Activated naive CD8-positive, alpha-beta T cell (primary cell): ENCODE results near the gene TSHZ2.
A peak's percentile ranks its signal among the peaks of the same experiment; 100 is the strongest.
"Not testable (repeated sequence)": the region's sequence is repeated elsewhere in the genome, so short reads cannot be mapped to it uniquely, and the experiment has no call there.

Source experiments
- H3K27ac Mint-ChIP-seq: one replicate; pipeline ENCODE4 v1.8.0; 2021; ENCODE audit warnings: mixed read lengths
- H3K27me3 Mint-ChIP-seq: one replicate; pipeline ENCODE4 v1.8.0; 2021; ENCODE audit warnings: mixed read lengths
- H3K36me3 Mint-ChIP-seq: one replicate; pipeline ENCODE4 v1.8.0; 2021; ENCODE audit warnings: mixed read lengths
- H3K4me1 Mint-ChIP-seq: one replicate; pipeline ENCODE4 v1.8.0; 2021; ENCODE audit warnings: low read depth, mixed read lengths
- H3K4me3 Mint-ChIP-seq: one replicate; pipeline ENCODE4 v1.8.0; 2021; ENCODE audit warnings: mild to moderate bottlenecking, mixed read lengths
- H3K9me3 Mint-ChIP-seq: one replicate; pipeline ENCODE4 v1.8.0; 2021; ENCODE audit warnings: low read depth, mixed read lengths

Gene TSHZ2

DNA sequence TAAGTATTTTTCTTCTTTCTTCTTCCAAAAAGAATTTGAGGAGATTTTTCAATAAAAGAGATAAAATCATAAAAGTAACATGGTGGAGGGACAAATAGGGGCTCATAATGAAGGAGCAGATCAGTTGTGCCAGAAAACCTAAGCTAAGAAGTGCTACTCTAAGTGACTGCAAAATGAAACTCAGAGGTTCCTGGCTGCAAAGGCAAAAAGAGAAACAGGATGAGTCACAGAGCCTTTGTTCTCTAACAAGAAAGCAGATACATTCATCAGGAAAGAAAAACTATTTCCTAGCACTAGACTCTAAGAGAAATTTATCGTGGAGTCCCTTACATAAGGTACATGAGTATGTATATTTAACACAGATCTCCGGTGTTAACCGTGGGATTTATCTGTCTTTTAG lies 49.8 kb downstream of the TSHZ2 start:
- Mint-ChIP-seq H3K27ac (peak overlapping the region; percentile 29), H3K27me3 (no peaks in the 10 kb centered on the region), H3K9me3 (no peaks in the 10 kb centered on the region), H3K4me1 (peaks cover 26% of the 10 kb centered on the region), H3K36me3 (no peaks in the 10 kb centered on the region), H3K4me3 (no peak overlapping the region)

DNA sequence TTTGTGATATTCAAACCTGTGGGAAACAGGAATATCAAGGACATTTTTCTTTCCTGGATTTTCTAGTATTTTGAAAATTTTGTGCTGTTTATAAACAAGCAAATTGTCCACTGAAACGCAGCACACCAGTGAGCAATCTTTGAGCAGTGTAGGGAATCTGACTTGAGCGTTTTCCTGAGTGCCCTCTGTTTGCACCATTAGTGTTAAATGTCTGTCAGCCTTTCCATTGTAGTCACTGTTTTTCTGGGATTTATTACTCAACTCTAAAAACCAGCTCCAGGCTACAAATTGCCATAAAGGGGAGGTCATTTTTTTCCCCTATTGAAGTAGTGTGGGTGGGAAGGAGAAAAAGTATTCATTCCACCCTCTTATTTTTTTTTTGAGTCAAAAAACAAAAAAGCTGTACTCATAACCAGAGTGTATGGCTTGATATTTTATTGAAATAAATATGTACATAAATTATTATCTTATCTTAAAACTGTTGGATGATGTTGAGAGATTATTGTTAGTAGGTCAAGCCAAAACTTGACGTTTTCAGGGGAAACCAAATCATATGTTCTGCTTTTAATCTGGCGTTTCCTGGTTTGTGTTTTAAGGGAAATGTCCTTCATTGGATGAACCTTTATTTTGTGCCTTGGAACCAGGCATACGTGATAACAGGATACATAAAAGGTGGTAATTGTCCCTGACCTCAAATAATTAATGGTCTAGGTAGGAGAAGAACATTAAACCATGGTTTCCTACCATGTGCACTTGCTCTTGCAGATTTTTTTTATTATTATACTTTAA lies 51.8 kb downstream of the TSHZ2 start:
- H3K36me3 Mint-ChIP-seq: peaks cover 2% of the 10 kb centered on the region

DNA sequence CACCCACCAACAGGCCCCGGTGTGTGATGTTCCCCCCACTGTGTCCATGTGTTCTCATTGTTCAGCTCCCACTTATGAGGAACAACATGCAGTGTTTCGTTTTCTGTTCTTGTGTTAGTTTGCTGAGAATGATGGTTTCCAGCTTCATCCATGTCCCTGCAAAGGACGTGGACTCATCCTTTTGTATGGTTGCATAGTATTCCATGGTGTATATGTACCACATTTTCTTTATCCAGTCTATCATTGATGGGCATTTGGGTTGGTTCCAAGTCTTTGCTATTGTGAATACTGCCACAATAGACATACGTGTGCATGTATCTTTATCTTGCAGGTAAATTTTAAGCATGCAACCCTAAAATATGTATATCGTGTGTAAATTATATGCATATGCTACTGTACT lies 52.5 kb downstream of the TSHZ2 start:
- not testable (repeated sequence) for H3K9me3 Mint-ChIP-seq, H3K4me3 Mint-ChIP-seq, H3K27ac Mint-ChIP-seq, H3K27me3 Mint-ChIP-seq, H3K36me3 Mint-ChIP-seq
- H3K4me1 Mint-ChIP-seq: peaks cover 31% of the 10 kb centered on the region

More for the DNA sequence above, 51.8 kb downstream of the TSHZ2 start:
- peaks cover 31% of the 10 kb centered on the region for H3K4me1 Mint-ChIP-seq
- H3K9me3 Mint-ChIP-seq: no peaks in the 10 kb centered on the region
- no peaks in the 10 kb centered on the region for H3K27me3 Mint-ChIP-seq
- H3K27ac Mint-ChIP-seq: no peak overlapping the region
- H3K4me3 Mint-ChIP-seq: no peak overlapping the region

DNA sequence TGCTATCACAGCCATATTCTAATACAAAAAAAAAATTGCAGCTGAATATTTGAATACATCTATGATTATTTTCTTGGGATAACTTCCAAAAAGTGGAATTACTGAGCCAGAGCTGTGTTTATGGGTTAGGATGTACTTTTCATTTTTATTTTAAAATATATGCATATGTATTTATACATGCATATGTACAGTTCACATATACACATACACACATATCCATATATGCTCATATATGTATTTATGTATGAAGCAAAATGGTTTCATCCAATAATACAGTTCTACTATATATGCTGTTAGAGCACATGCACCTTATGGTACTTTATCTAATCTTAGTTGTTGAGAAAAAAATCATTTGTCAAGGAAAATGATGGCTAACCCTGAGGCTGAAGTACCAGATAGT lies 54.9 kb downstream of the TSHZ2 start:
- no peaks in the 10 kb centered on the region for H3K27me3 Mint-ChIP-seq
- H3K4me1 Mint-ChIP-seq: peaks cover 28% of the 10 kb centered on the region
- H3K4me3 Mint-ChIP-seq: no peak overlapping the region
- no peaks in the 10 kb centered on the region for H3K9me3 Mint-ChIP-seq
- no peak overlapping the region for H3K27ac Mint-ChIP-seq
- peaks cover 2% of the 10 kb centered on the region for H3K36me3 Mint-ChIP-seq

DNA sequence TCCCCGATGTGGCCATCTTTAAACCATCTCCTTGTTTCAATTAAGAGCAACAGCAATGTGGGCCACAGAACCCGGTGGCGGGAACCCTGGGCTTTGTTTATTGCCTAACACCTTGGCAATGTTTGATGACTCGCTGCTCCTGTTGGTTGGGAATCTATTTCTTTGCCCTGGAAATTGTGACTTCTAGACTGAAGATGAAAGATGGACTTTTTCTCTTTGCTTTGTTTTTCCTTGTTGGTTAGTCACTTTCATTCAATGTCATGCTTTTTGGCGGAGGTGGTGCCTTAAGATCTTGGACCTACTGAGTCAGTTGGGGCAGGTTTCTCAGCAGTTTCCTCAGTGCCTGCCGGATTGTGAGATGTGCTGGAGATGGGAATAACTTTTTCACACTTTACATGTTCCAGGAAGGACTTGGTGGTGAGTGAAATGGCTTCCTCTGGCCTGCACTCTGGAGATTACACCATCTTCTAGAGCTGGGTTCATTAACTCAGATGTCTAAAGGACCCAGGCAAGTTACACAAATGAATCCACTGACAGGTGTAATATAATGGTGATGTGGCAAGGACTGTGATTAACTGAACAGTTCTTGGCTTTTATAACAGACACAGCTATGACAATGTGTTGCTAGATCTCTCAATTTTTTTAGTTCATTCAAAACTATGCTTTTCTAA lies 56.3 kb downstream of the TSHZ2 start:
- H3K9me3 Mint-ChIP-seq: no peaks in the 10 kb centered on the region
- H3K4me1 Mint-ChIP-seq: peaks cover 18% of the 10 kb centered on the region
- H3K4me3 Mint-ChIP-seq: no peak overlapping the region
- no peak overlapping the region for H3K27ac Mint-ChIP-seq
- no peaks in the 10 kb centered on the region for H3K27me3 Mint-ChIP-seq
- peaks cover 2% of the 10 kb centered on the region for H3K36me3 Mint-ChIP-seq

DNA sequence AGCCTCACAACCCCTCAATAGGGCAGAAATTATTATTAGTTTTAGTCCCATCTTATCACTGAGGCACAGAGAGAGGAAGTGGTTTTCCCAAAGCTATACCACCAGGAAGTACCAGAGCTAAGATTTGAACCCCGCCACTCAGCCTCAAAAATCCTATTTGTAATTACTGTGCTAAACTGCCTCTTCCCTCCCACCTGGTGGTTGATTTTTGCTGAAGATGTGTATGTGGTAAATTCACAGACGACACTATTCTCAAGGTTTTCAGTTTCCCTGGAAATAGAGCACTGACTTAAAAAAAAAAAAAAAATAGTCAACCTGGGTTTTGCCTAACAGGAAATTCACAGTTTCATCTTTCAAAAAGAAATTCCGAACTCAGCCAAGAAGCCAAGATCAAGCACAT lies 57.9 kb downstream of the TSHZ2 start:
- no peaks in the 10 kb centered on the region for H3K9me3 Mint-ChIP-seq
- H3K27ac Mint-ChIP-seq: no peak overlapping the region
- H3K4me1 Mint-ChIP-seq: peaks cover 21% of the 10 kb centered on the region
- peaks cover 2% of the 10 kb centered on the region for H3K36me3 Mint-ChIP-seq
- H3K4me3 Mint-ChIP-seq: no peak overlapping the region
- H3K27me3 Mint-ChIP-seq: no peaks in the 10 kb centered on the region

DNA sequence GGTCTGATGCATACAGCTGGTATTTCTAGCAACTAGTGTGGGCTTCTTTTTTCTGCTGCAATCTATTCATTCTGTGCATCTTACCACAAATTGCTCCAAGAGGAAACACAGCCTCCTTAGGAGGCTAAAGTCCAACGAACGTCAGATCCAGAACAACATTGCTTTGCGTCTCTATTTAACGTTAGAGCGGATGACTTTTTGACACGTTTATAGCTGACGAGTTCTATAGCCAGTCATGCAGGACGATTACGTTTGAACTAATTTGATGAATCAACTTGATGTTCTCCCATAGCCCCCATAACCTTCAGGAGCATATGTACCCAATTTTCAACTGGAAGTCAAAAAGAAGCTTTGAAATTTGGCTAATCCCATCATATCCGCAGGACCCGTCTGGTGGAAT lies 59.9 kb downstream of the TSHZ2 start:
- Mint-ChIP-seq H3K36me3 (peaks cover 2% of the 10 kb centered on the region), H3K27me3 (no peaks in the 10 kb centered on the region), H3K9me3 (no peaks in the 10 kb centered on the region), H3K4me1 (peaks cover 27% of the 10 kb centered on the region), H3K27ac (no peak overlapping the region), H3K4me3 (no peak overlapping the region)

DNA sequence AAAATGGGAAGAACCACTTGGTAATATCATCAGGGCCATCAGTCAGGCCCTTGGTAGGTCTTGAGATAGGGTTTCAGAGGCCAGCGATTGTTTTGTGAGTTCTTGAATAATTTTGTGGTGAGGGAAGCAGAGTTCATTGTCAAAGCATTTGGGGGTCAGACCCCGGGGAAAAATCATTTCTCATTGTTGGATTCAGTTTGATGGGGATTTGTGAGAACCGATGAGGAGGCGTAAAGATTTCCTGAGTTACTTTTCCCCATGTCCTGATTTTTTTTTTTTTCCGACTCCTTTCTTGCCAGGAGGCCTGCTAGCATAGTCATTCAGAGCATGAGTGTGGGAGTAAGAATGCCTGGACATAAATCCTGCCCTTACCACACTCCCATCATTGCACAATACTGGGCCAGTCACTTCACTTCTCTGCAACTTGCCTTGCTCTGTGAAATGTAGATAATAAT lies 60.3 kb downstream of the TSHZ2 start:
- Mint-ChIP-seq H3K27ac (no peak overlapping the region), H3K36me3 (no peaks in the 10 kb centered on the region), H3K4me1 (peaks cover 27% of the 10 kb centered on the region), H3K4me3 (no peak overlapping the region), H3K9me3 (no peaks in the 10 kb centered on the region), H3K27me3 (no peaks in the 10 kb centered on the region)

DNA sequence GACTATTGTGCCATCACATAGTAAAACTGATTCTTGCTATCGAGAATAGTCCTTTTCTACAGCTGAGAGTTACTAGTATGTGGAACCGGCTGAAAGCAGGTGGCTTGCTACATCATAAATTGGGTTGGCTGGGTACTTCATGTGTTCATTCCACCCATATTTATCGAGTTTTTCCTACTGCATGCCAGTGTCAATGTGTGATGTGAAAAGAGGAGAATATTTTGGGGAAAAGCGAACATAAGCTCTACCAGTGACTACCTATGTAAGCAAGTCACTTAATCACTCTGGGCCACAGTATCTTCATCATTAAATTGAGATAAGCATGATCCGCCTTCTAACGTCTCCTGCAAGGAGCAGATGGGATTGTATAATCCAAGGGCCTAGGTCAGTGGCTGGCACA lies 61.0 kb downstream of the TSHZ2 start:
- Mint-ChIP-seq H3K27me3 (no peaks in the 10 kb centered on the region), H3K4me1 (peaks cover 27% of the 10 kb centered on the region), H3K36me3 (no peaks in the 10 kb centered on the region), H3K27ac (no peak overlapping the region), H3K4me3 (no peak overlapping the region), H3K9me3 (no peaks in the 10 kb centered on the region)

DNA sequence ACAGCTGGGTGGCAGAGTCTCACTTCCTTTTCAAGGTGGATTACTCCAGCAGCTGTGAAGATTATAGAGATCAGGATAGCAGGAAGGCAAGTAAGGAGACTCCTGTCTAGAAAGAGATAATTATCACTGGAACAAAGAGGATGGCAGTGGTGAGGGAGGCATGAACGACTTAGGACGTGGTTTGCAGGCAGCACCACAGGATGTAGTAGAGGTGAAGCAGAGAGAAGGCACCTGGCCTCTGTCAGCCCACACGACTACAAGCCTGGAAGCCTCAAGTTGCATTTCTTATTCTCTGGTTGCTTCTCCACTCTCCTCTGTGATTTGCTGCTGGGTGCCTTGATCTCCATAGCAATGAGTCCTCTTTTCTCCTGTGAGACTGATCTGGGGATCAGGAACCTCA lies 62.7 kb downstream of the TSHZ2 start:
- no peaks in the 10 kb centered on the region for H3K27me3 Mint-ChIP-seq
- H3K36me3 Mint-ChIP-seq: peaks cover 3% of the 10 kb centered on the region
- H3K4me3 Mint-ChIP-seq: no peak overlapping the region
- H3K4me1 Mint-ChIP-seq: peaks cover 21% of the 10 kb centered on the region
- H3K9me3 Mint-ChIP-seq: no peaks in the 10 kb centered on the region
- no peak overlapping the region for H3K27ac Mint-ChIP-seq

DNA sequence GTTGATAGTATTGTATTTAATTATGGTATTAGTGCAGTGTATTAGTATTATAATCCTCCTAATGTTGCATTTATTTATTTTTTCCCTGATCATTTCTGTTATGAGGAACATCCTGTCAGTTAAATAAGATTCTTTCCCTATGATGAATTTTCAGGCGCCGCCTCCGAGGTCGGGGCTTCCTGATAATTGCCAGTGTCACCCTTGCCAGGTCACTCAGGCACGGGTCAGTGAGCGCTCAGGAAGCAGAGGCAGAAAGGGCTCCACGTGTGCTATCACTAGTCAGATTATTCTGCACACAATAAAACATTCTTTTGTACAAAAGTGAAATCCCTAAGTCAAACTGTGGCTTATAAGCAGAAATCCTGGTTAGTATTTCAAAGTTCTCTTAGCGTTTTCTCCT lies 64.8 kb downstream of the TSHZ2 start:
- Mint-ChIP-seq H3K4me1 (peaks cover 14% of the 10 kb centered on the region), H3K4me3 (no peak overlapping the region), H3K27me3 (no peaks in the 10 kb centered on the region), H3K27ac (no peak overlapping the region), H3K36me3 (peaks cover 3% of the 10 kb centered on the region), H3K9me3 (no peaks in the 10 kb centered on the region)

DNA sequence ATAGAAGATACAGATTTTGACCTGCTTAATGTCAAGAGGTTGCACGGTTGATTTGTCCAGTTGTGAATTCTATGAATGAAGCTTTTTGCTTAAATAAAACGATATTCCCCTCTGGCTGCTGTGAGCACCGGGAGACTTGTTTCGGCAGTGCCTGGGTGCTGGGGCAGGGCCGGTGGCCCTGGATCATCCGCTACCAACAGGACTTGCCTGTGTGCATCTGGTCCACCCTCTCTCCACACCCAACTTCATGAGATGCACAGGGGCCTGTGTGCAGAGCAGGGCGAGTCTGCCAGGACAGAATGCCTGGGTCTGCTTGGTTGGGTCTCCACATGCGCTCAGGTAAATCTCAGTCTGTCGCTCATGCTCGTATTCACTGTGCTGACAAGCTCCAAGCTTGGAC lies 65.5 kb downstream of the TSHZ2 start:
- Mint-ChIP-seq H3K4me3 (no peak overlapping the region), H3K36me3 (peaks cover 3% of the 10 kb centered on the region), H3K27ac (no peak overlapping the region), H3K27me3 (no peaks in the 10 kb centered on the region), H3K9me3 (no peaks in the 10 kb centered on the region), H3K4me1 (peaks cover 14% of the 10 kb centered on the region)

DNA sequence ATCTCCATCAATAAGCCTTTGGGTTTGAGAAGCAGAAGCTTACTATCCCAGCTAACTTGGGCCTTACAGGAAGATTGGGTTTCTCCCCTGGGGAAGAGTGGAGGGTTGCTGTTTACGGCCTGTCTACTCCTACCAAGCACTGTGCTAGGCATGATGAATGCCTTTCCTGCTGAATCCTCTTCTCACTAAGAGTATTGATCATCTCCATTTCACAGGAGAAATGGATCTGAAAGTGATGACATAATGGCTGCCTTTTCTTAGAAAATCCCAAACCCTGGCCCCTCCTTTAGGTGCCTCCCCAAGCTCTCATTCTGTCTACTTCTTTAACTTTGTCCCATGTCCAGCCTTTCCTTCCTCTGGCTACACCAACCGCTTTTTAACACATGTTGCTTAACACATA lies 66.1 kb downstream of the TSHZ2 start:
- no peaks in the 10 kb centered on the region for H3K9me3 Mint-ChIP-seq
- no peak overlapping the region for H3K4me3 Mint-ChIP-seq
- H3K36me3 Mint-ChIP-seq: peaks cover 3% of the 10 kb centered on the region
- peaks cover 14% of the 10 kb centered on the region for H3K4me1 Mint-ChIP-seq
- H3K27ac Mint-ChIP-seq: no peak overlapping the region
- H3K27me3 Mint-ChIP-seq: no peaks in the 10 kb centered on the region

DNA sequence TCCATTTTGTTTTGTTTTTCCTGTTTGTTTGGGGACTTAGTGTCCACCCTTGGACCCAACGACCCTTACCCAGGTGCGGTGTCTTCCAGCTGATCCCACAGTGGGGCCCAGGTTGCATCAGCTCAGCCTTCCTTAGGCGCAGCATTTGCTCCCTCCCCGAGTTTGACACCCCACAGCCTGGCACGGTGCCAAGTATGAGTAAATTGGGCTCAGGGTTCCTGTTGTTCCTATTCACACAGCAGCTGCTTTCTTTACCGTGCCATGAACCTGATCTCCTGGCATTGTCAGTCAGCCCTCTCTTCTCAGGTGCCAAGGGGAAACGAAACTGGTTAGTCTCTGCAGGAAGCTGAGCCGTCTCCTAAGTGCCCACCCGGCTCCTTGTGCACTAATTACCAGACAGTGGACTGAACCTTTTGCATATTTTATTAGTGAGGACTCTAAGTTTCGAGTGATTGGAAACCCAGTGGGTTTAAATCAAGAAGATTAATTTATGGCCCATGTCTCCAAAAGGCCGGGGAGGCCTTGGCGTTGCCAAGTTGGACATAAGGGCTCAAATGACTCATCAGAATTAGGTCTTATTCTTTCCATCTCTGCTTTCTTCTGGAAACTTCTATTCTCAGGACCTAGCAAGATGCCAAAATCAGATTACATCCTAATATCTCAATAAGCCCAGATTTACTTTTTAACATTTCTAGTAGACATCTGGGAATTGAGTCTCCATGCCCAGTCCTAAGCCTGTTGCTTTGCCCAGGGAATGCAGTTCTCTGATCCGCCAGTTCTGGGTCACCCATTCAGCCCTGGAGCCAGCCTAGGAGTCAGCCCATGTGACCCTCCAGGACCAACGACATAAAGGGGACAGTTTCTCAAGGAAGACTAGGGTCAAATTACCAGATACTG lies 68.8 kb downstream of the TSHZ2 start:
- Mint-ChIP-seq H3K27me3 (no peaks in the 10 kb centered on the region), H3K9me3 (no peaks in the 10 kb centered on the region), H3K36me3 (peaks cover 3% of the 10 kb centered on the region), H3K4me1 (no peaks in the 10 kb centered on the region), H3K27ac (no peak overlapping the region), H3K4me3 (no peak overlapping the region)

DNA sequence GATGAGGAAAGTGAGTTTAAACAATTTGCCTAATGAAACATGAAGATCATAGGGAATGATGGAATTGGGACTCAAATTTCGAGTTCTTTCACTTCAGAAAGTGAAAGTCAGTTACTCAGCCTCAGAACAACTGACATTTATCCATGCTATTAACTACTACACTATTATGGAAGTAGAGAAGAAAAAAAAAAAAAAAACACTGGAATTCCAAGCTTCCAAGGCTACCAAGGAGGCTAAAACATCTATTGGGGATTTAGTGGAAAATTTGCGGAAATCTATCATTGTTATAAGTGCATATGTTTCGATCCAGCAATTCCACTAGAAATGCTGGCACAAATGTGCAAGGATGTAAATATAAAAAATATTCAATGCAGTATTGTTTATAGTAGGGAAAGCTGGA lies 70.4 kb downstream of the TSHZ2 start:
- no peaks in the 10 kb centered on the region for H3K9me3 Mint-ChIP-seq
- H3K4me1 Mint-ChIP-seq: no peaks in the 10 kb centered on the region
- H3K4me3 Mint-ChIP-seq: no peak overlapping the region
- H3K27ac Mint-ChIP-seq: no peak overlapping the region
- no peaks in the 10 kb centered on the region for H3K27me3 Mint-ChIP-seq
- peaks cover 3% of the 10 kb centered on the region for H3K36me3 Mint-ChIP-seq
